MM.1S (cell line): ENCODE measurements around the gene AOC3.

Experiments used
- DNase-seq: peaks from one replicate; pipeline ENCODE4 v3.0.0-alpha.2; 2015
- H2AFZ ChIP-seq: fragments of 300-600 bp; sonication (generic); 2 replicates; pipeline ENCODE4 v1.6.0; 2016; ENCODE audit warnings: antibody characterized with exemption, low read length
- H3F3A ChIP-seq: fragments of 300-600 bp; sonication (generic); 2 replicates; pipeline ENCODE4 v1.6.1; 2016; ENCODE audit warnings: mild to moderate bottlenecking, antibody characterized with exemption, low read length, moderate library complexity, mixed read lengths; ENCODE audit not compliant: insufficient read depth
- H3K27ac ChIP-seq: fragments of 300-600 bp; sonication (generic); 2 replicates; pipeline ENCODE4 v1.5.1; 2016; ENCODE audit warnings: mild to moderate bottlenecking, low read length
- H3K27me3 ChIP-seq: fragments of 300-600 bp; sonication (generic); replicated peaks from 2 replicates; pipeline ENCODE4 v1.6.0; 2016; ENCODE audit warnings: low read length; ENCODE audit not compliant: insufficient read depth
- H3K36me3 ChIP-seq: fragments of 300-600 bp; sonication (generic); replicated peaks from 2 replicates; pipeline ENCODE4 v1.6.1; 2016; ENCODE audit warnings: mild to moderate bottlenecking, low read length, mixed read lengths; ENCODE audit not compliant: insufficient read depth
- H3K4me1 ChIP-seq: fragments of 300-600 bp; sonication (generic); 2 replicates; pipeline ENCODE4 v1.6.1; 2016; ENCODE audit warnings: low read length, mixed read lengths
- H3K4me2 ChIP-seq: fragments of 300-600 bp; sonication (generic); 2 replicates; pipeline ENCODE4 v1.6.0; 2016; ENCODE audit warnings: low read depth, low read length
- H3K4me3 ChIP-seq: fragments of 300-600 bp; sonication (generic); 2 replicates; pipeline ENCODE4 v1.5.1; 2016; ENCODE audit warnings: low read length, mixed read lengths
- H3K79me2 ChIP-seq: fragments of 300-600 bp; sonication (generic); 2 replicates; pipeline ENCODE4 v1.6.1; 2016; ENCODE audit warnings: mixed run types, low read length, mixed read lengths
- H3K9ac ChIP-seq: fragments of 300-600 bp; sonication (generic); 2 replicates; pipeline ENCODE4 v1.6.1; 2016; ENCODE audit warnings: low read length, mixed read lengths
- H3K9me2 ChIP-seq: fragments of 300-600 bp; sonication (generic); replicated peaks from 2 replicates; pipeline ENCODE4 v1.6.1; 2016; ENCODE audit warnings: mild to moderate bottlenecking, low read length, mixed read lengths; ENCODE audit not compliant: insufficient read depth
- H3K9me3 ChIP-seq: fragments of 300-600 bp; sonication (generic); replicated peaks from 2 replicates; pipeline ENCODE4 v1.6.1; 2016; ENCODE audit warnings: mild to moderate bottlenecking, low read length, mixed read lengths; ENCODE audit not compliant: insufficient read depth
- H4K20me1 ChIP-seq: fragments of 300-600 bp; sonication (generic); 2 replicates; pipeline ENCODE4 v1.6.1; 2016; ENCODE audit warnings: mild to moderate bottlenecking, low read length, moderate library complexity, mixed read lengths; ENCODE audit not compliant: insufficient read depth
- CTCF ChIP-seq: fragments of 300-600 bp; sonication (generic); IDR thresholded peaks from 2 replicates; pipeline ENCODE4 v1.5.1; 2016; ENCODE audit warnings: antibody characterized with exemption, low read length, mixed read lengths
- EZH2 ChIP-seq: fragments of 300-600 bp; sonication (generic); optimal IDR thresholded peaks from 2 replicates; pipeline ENCODE3; 2017; ENCODE audit warnings: low read depth, mild to moderate bottlenecking, antibody characterized with exemption, low read length, mixed read lengths
- EZH2phosphoT487 ChIP-seq: fragments of 300-600 bp; sonication (generic); IDR thresholded peaks from 2 replicates; pipeline ENCODE4 v1.6.1; 2018; ENCODE audit warnings: antibody characterized with exemption, low read length

AOC3 gene

GRCh38 chr17:42841975-42842685, 8.9 kb upstream of the AOC3 start:
- no peaks in the 10 kb centered on the region for H4K20me1 ChIP-seq
- H2AFZ ChIP-seq, result no peak overlapping the region
- no peaks in the 10 kb centered on the region for H3K27me3 ChIP-seq
- H3F3A ChIP-seq, result peaks cover 7% of the 10 kb centered on the region
- no peak overlapping the region for H3K4me2 ChIP-seq
- H3K4me3 ChIP-seq, result no peak overlapping the region
- H3K9me2 ChIP-seq, result no peaks in the 10 kb centered on the region
- H3K36me3 ChIP-seq, result peaks cover 34% of the 10 kb centered on the region; the same call in 1 of the 2 replicates
- no peak overlapping the region for H3K9ac ChIP-seq
- no peak for TF ChIP-seq EZH2phosphoT487
- no peak for TF ChIP-seq CTCF
- no peak for TF ChIP-seq EZH2
- no peak overlapping the region for H3K27ac ChIP-seq
- no peaks in the 10 kb centered on the region for H3K9me3 ChIP-seq
- DNase-seq, result no peak
- peaks cover 15% of the 10 kb centered on the region for H3K79me2 ChIP-seq
- H3K4me1 ChIP-seq, result no peaks in the 10 kb centered on the region

- H3K4me3 ChIP-seq, result no peak overlapping the region
- H3K9ac ChIP-seq, result no peak overlapping the region
- peaks cover 11% of the 10 kb centered on the region for H3F3A ChIP-seq
- H3K4me2 ChIP-seq, result no peak overlapping the region
- no peaks in the 10 kb centered on the region for H3K27me3 ChIP-seq
- H3K27ac ChIP-seq, result no peak overlapping the region
- H3K79me2 ChIP-seq, result peaks cover 3% of the 10 kb centered on the region
- no peak for DNase-seq
- H3K9me2 ChIP-seq, result no peaks in the 10 kb centered on the region
- no peaks in the 10 kb centered on the region for H3K4me1 ChIP-seq
- no peaks in the 10 kb centered on the region for H3K9me3 ChIP-seq
- H3K36me3 ChIP-seq, result peaks cover 28% of the 10 kb centered on the region; the same call in 1 of the 2 replicates
- no peak overlapping the region for H2AFZ ChIP-seq
- H4K20me1 ChIP-seq, result no peaks in the 10 kb centered on the region
- TF ChIP-seq EZH2, result no peak
- no peak for TF ChIP-seq EZH2phosphoT487
- TF ChIP-seq CTCF, result peak; percentile 77
These were observed 7.6 kb upstream of the AOC3 start for GRCh38 chr17:42843358-42843934.

- TF ChIP-seq EZH2 (no peak), CTCF (no peak), EZH2phosphoT487 (no peak)
- H2AFZ ChIP-seq, result no peak within 1 kb of the TSS
- H3K9me2 ChIP-seq, result no peaks in the 10 kb centered on the region
- H3K79me2 ChIP-seq, result no peaks in the 10 kb centered on the region; the same call in 1 of the 2 replicates
- H3F3A ChIP-seq, result peaks cover 11% of the 10 kb centered on the region
- H3K4me1 ChIP-seq, result peaks cover 5% of the 10 kb centered on the region
- H3K9me3 ChIP-seq, result no peaks in the 10 kb centered on the region
- H3K36me3 ChIP-seq, result peaks cover 21% of the 10 kb centered on the region; the same call in 1 of the 2 replicates
- H3K9ac ChIP-seq, result no peak within 1 kb of the TSS
- no peaks in the 10 kb centered on the region for H3K27me3 ChIP-seq
- DNase-seq, result no peak
- no peaks in the 10 kb centered on the region for H4K20me1 ChIP-seq
- no peak within 1 kb of the TSS for H3K27ac ChIP-seq
- no peak within 1 kb of the TSS for H3K4me2 ChIP-seq
- no peak within 1 kb of the TSS for H3K4me3 ChIP-seq
These were observed 6.7 kb upstream of the AOC3 start, which contains the start of gene AOC2 for GRCh38 chr17:42844271-42844670. Gene AOC2, plus strand, starts transcription at chr17:42844580. Its CDS starts 47 bp downstream, at chr17:42844627.
